Stimulated activated CD4-positive, alpha-beta T cell treated with anti-CD3 and anti-CD28 coated beads, Interleukin-4, amount 100 ng/mL, for 48 hours (primary cell): ENCODE data around the gene CCAR1.
A peak's percentile ranks its signal among the peaks of the same experiment; 100 is the strongest.
"Not testable (repeated sequence)": the region's sequence is repeated elsewhere in the genome, so short reads cannot be mapped to it uniquely, and the experiment has no call there.

ENCODE experiments used
- DNase-seq, 2 donors: peaks; one replicate each; pipeline ENCODE4 v3.0.0-alpha.2; 2020; ENCODE audit warnings: low read depth in 2 of 2

CCAR1 gene

DNA sequence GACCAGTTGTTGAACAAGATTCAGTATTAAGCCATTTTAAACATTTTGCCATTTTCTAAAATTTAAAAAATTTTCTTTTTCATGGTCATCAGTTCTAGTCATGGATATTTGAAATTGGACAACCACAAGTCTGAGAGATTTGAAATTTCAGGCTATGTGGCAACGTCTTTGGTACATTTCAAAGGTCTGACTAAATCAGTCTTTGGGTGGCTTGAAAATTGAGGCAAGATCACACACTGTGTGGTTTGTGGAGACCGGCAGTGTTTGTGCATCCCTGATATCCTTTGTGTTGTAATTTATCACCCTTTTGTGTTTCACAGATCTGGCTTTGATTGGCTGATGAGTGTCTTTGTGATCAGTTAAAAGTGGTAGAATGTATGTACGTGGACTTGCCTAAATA, 35.7 kb downstream of the CCAR1 start:
- no peak for DNase-seq

DNA sequence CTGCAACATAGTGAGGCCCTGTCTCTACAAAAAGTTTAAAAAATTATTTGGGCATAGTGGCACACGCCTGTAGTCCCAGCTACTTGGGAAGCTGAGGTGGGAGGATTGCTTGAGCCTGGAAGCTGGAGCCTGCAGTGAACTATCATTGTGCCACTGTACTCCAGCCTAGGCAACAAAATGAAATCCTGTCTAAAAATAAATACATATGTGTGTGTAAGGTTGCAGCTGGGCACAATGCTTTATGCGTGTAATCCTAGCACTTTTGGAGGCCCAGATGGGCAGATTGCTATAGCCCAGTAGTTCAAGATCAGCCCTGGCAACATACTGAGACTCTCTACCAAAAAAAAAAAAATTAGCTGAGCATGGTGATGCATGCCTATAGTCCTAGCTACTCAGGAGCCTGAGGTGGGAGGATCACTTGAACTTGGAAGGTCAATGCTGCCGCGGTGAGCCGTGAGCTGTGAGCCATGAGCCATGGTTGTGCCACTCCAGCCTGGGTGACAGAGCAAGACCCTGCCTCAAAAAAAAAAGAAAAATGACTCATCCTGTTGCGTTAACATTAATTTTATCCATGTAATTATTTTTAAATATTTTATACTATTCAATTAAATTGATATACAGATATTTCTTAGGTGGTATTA, 38.3 kb downstream of the CCAR1 start:
- no peak for DNase-seq

DNA sequence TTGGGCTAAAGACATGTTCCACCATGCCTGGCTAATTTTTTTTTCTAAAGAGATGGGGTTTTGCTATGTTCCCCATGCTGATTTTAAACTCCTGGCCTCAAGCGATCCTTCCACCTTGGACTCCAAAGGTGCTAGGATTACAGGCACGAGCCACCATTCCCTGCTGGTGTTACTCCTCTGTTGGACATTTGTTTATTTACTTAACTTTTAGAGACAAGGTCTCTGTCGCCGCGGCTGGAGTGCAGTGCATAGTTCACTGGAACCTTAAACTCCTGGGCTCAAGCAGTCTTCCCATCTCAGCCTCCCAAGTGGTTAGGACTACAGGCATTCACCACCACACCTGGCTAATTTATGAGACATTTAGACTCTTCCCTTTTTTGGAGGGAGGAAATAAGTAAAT, 38.9 kb downstream of the CCAR1 start:
- DNase-seq: no peak

- not testable (repeated sequence) for DNase-seq
These were observed 46.4 kb downstream of the CCAR1 start for GRCh38 chr10:68767407-68767806.

GRCh38 chr10:68781613-68782574, 60.9 kb downstream of the CCAR1 start:
- DNase-seq: no peak

GRCh38 chr10:68784476-68784875, 63.4 kb downstream of the CCAR1 start:
- DNase-seq: no peak

DNA sequence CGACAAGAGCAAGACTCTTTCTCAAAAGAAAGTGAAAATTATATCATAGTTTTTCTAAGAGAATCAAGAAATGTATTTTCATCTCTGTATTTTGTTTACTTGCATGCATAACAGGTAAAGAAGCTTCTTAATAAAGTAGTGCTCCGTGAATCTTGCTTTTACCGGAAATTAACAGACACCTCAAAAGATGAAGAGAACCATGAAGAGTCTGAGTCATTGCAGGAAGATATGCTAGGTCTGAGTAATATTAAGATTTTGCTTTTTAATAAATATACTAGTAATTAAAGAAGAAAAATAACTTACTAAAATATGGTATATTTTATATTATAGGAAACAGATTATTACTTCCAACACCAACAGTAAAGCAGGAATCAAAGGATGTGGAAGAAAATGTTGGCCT, 66.8 kb downstream of the CCAR1 start:
- no peak for DNase-seq

GRCh38 chr10:68790476-68790875, 69.4 kb downstream of the CCAR1 start:
- DNase-seq: no peak

DNA sequence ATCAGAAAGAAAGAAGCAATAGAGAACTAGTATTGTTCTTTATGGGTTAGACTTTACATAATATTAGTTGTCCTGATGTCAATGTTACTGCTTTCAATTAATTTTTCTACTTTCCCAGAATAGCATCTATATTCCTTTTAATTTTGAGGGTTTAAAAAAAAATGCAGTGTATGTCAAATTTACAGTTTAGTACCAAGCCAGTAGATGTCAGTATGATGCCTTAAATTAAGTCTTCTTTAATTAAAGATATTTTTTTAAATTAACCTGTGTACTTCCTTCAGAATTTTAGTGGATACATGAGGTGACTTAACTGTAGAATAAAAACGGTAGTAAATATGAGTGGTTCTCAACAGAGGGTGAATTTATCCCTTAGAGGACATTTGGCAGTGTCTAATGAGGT, 71.1 kb downstream of the CCAR1 start:
- DNase-seq: no peak

DNA sequence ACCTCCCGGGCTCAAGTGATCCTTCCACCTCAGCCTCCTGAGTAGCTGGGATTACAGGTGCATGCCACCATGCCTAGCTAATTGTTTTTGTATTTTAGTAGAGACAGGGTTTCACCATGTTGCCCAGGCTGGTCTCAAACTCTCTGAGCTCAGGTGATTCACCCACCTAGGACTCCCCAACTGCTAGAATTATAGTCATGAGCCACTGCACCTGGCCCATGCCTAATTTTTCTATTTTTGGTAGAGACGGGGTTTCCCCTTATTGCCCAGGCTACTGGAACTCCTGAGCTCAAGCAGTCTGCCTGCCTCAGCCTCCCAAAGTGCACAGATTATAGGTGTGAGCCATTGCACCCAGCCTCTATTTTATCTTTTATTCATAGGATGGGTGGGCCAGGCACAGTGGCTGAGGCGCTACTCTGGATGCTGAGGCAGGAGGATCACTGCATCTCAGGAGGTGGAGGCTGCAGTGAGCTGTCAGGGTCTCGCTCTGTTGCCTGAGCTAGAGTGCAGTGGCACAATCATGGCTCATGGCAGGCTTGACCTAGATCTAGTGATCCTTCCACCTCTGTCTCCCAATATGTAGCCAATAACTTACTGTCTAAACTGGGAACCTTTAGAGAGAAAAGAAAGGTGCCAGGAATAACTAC, 75.0 kb downstream of the CCAR1 start:
- DNase-seq: no peak

- DNase-seq: no peak
These were observed 75.6 kb downstream of the CCAR1 start for GRCh38 chr10:68796605-68797004.

GRCh38 chr10:68800211-68800610, 79.2 kb downstream of the CCAR1 start:
- no peak for DNase-seq

DNA sequence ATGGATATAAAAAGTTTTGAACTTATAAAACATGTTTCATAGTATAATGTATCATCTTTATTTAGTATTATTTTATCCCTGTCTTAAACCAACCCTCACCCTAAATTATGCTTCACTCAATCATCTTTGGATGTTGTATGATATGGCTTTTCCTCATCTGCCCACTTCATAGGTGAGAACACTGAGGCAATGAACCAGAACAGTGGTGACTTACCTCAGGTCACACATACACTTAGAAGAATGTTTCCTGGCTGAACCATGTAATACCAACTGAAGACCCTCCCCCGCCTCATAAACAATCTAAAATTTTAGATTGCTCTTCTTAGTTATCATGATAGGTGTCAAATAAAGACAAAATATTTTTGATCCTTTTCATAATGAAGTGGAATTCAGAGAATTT, 83.7 kb downstream of the CCAR1 start:
- no peak for DNase-seq

DNA sequence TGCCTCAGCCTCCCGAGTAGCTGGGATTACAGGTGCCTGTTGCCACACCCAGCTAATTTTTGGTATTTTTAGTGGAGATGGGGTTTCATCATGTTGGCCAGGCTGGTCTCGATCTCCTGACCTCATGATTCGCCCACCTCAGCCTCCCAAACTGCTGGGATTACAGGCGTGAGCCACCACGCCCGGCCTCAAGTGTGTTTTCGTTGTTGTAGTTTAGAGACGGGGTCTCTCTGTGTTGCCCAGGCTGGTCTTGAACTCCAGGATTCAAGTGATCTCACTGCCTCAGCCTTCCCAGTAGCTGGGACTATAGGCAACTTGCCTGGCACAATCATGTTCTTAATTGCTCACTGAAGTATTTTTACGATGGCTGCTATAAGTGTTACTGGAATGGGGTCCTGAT, 89.8 kb downstream of the CCAR1 start:
- DNase-seq: not testable (repeated sequence)

GRCh38 chr10:68811314-68812009, 90.4 kb downstream of the CCAR1 start:
- DNase-seq: no peak

GRCh38 chr10:68812420-68812819, 91.4 kb downstream of the CCAR1 start:
- DNase-seq: no peak

- DNase-seq: no peak
These were observed 92.5 kb downstream of the CCAR1 start for GRCh38 chr10:68813559-68813958.

DNA sequence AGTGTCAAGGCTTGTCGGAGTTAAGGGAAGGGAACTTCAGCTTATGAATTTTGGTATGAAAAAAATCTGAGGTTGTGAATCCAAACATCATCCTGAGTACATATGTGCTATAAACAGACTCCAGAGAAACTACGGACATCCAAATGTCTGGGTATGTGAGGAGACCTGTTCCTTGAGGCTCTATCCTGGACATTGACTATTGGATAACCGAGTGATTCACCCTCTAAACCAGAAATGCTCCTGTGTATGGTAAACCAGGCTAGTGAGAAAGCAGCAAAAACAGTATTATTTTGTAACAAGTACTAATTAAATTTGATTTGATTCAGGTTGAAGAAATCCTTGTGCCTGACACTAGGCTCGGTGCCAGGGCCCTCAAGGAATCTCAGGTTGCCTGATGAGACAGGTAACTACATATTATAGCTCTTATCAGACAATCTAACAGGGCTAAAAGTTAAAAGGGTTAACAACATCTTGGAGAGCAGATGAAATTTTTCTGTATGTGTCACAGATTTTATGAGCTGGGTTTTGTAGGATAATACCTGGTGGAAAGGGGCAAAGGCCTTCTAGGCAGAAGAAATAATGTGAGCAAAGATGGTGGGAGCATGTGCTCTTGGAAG, 95.9 kb downstream of the CCAR1 start:
- DNase-seq: no peak

GRCh38 chr10:68820359-68820758, 99.3 kb downstream of the CCAR1 start:
- DNase-seq: not testable (repeated sequence)

- DNase-seq: not testable (repeated sequence)
These were observed 101.6 kb downstream of the CCAR1 start for GRCh38 chr10:68822626-68823025.

GRCh38 chr10:68826764-68827591, 105.9 kb downstream of the CCAR1 start, which contains the start of gene STOX1:
STOX1 (plus strand) TSS chr10:68827531; CDS start chr10:68827624, 93 bp downstream.
- DNase-seq: peak; percentile 54 to 62
